WTC11 (cell line): ENCODE measurements around the gene CELF4. TPM values are rescaled to one million over a fixed set of nuclear protein-coding genes. Genes with fewer than 3 reads are reported as not detected.

Source experiments
- ATAC-seq: fragments of 200-7000 bp; cut with Tn5 transposase; 2 replicates; pipeline ENCODE4 v1.10.0; 2021; ENCODE audit warnings: mild to moderate bottlenecking, moderate library complexity
- CTCF ChIA-PET: fragments of 300-600 bp; sonication (Branson Sonifier 250); formaldehyde crosslinking; loops from one replicate; lab custom pipeline; 2021; ENCODE audit warnings: antibody characterized with exemption; lab: Charles Lee
- POLR2A ChIA-PET: fragments of 350-600 bp; sonication (Branson Sonifier 250); formaldehyde crosslinking; loops from one replicate; lab custom pipeline; 2021; ENCODE audit warnings: antibody characterized with exemption; lab: Charles Lee
- DNase-seq: peaks from one replicate; pipeline ENCODE4 v3.0.0; 2021; ENCODE audit warnings: low spot score
- H3K27ac Mint-ChIP-seq: 2 replicates; pipeline ENCODE4 v1.8.0; 2021; ENCODE audit warnings: mixed read lengths
- H3K27me3 Mint-ChIP-seq: 2 replicates; pipeline ENCODE4 v1.8.0; 2021; ENCODE audit warnings: low read depth, mild to moderate bottlenecking, moderate library complexity, mixed read lengths
- H3K36me3 Mint-ChIP-seq: 2 replicates; pipeline ENCODE4 v1.8.0; 2021; ENCODE audit warnings: mixed read lengths
- H3K4me1 Mint-ChIP-seq: 2 replicates; pipeline ENCODE4 v1.8.0; 2022; ENCODE audit warnings: mixed read lengths
- H3K4me3 Mint-ChIP-seq: 2 replicates; pipeline ENCODE4 v1.8.0; 2021; ENCODE audit warnings: mild to moderate bottlenecking, moderate library complexity, mixed read lengths
- H3K9me3 Mint-ChIP-seq: 2 replicates; pipeline ENCODE4 v1.8.0; 2021; ENCODE audit warnings: mixed read lengths
- AFF4 ChIP-seq: sonication (generic); formaldehyde crosslinking; IDR thresholded peaks from 2 replicates; pipeline ENCODE4 v1.8.1; 2023; ENCODE audit warnings: mild to moderate bottlenecking, missing genetic modification reagents, borderline replicate concordance
- E2F4 ChIP-seq: sonication (generic); formaldehyde crosslinking; IDR thresholded peaks from 2 replicates; pipeline ENCODE4 v1.8.1; 2022; ENCODE audit warnings: low read depth, mild to moderate bottlenecking, moderate library complexity, missing genetic modification reagents, borderline replicate concordance
- FOXK1 ChIP-seq: sonication (generic); formaldehyde crosslinking; IDR thresholded peaks from 2 replicates; pipeline ENCODE4 v1.8.0; 2022; ENCODE audit warnings: mild to moderate bottlenecking, moderate library complexity, missing genetic modification reagents
- HMGXB4 ChIP-seq: sonication (generic); formaldehyde crosslinking; IDR thresholded peaks from 2 replicates; pipeline ENCODE4 v1.8.1; 2023; ENCODE audit warnings: mild to moderate bottlenecking, moderate library complexity, missing genetic modification reagents
- IRF1 ChIP-seq: sonication (generic); formaldehyde crosslinking; IDR thresholded peaks from 2 replicates; pipeline ENCODE4 v1.8.0; 2023; ENCODE audit warnings: missing genetic modification reagents
- JUN ChIP-seq: sonication (generic); formaldehyde crosslinking; IDR thresholded peaks from 2 replicates; pipeline ENCODE4 v1.8.0; 2023; ENCODE audit warnings: mild to moderate bottlenecking, missing genetic modification reagents
- NFE2L1 ChIP-seq: sonication (generic); formaldehyde crosslinking; IDR thresholded peaks from 2 replicates; pipeline ENCODE4 v1.8.1; 2023; ENCODE audit warnings: missing genetic modification reagents
- NR1H2 ChIP-seq: sonication (generic); formaldehyde crosslinking; IDR thresholded peaks from 2 replicates; pipeline ENCODE4 v1.9.0; 2021; ENCODE audit warnings: mild to moderate bottlenecking, moderate library complexity, missing genetic modification reagents
- RORB ChIP-seq: fragments of 250-450 bp; sonication (Bioruptor Pico); IDR thresholded peaks from 2 replicates; pipeline ENCODE4 v1.9.0; 2021; ENCODE audit warnings: mild to moderate bottlenecking
- SMAD3 ChIP-seq: sonication (generic); formaldehyde crosslinking; IDR thresholded peaks from 2 replicates; pipeline ENCODE4 v1.8.0; 2022; ENCODE audit warnings: missing genetic modification reagents, mild to moderate bottlenecking, borderline replicate concordance
- ZBTB21 ChIP-seq: sonication (generic); formaldehyde crosslinking; IDR thresholded peaks from 2 replicates; pipeline ENCODE4 v1.8.1; 2023; ENCODE audit warnings: mild to moderate bottlenecking, missing genetic modification reagents, borderline replicate concordance
- total RNA-seq: library from RNA; stranded (reverse); gene quantifications from 3 replicates; pipeline ENCODE4 v1.2.3, GENCODE V29; 2021
- TF ChIP-seq, protein P1 (sequence below): fragments of 250-450 bp; sonication (Bioruptor Pico); IDR thresholded peaks from 2 replicates; pipeline ENCODE4 v1.9.0; 2021; ENCODE audit warnings: mild to moderate bottlenecking, borderline replicate concordance

CELF4 gene
- total RNA-seq, 1 experiment from 2014 or later: 2.9 TPM

- no peak for DNase-seq
- POLR2A ChIA-PET: no interaction called here
- CTCF ChIA-PET: no interaction called here
- H3K4me1 Mint-ChIP-seq: peaks cover 9% of the 10 kb centered on the region
- H3K4me3 Mint-ChIP-seq: no peak overlapping the region
- H3K27ac Mint-ChIP-seq: no peak overlapping the region
- peaks cover 25% of the 10 kb centered on the region for H3K27me3 Mint-ChIP-seq
- TF ChIP-seq E2F4 (CRISPR knock-in tag): no peak
- no peak for TF ChIP-seq ZBTB21 (CRISPR knock-in tag)
- no peak for TF ChIP-seq NR1H2 (CRISPR knock-in tag)
- TF ChIP-seq SMAD3 (CRISPR knock-in tag): no peak
- TF ChIP-seq IRF1 (CRISPR knock-in tag): no peak
- TF ChIP-seq AFF4 (CRISPR knock-in tag): no peak
- TF ChIP-seq HMGXB4 (CRISPR knock-in tag): no peak
- TF ChIP-seq FOXK1 (CRISPR knock-in tag): no peak
- TF ChIP-seq, protein P1, sequence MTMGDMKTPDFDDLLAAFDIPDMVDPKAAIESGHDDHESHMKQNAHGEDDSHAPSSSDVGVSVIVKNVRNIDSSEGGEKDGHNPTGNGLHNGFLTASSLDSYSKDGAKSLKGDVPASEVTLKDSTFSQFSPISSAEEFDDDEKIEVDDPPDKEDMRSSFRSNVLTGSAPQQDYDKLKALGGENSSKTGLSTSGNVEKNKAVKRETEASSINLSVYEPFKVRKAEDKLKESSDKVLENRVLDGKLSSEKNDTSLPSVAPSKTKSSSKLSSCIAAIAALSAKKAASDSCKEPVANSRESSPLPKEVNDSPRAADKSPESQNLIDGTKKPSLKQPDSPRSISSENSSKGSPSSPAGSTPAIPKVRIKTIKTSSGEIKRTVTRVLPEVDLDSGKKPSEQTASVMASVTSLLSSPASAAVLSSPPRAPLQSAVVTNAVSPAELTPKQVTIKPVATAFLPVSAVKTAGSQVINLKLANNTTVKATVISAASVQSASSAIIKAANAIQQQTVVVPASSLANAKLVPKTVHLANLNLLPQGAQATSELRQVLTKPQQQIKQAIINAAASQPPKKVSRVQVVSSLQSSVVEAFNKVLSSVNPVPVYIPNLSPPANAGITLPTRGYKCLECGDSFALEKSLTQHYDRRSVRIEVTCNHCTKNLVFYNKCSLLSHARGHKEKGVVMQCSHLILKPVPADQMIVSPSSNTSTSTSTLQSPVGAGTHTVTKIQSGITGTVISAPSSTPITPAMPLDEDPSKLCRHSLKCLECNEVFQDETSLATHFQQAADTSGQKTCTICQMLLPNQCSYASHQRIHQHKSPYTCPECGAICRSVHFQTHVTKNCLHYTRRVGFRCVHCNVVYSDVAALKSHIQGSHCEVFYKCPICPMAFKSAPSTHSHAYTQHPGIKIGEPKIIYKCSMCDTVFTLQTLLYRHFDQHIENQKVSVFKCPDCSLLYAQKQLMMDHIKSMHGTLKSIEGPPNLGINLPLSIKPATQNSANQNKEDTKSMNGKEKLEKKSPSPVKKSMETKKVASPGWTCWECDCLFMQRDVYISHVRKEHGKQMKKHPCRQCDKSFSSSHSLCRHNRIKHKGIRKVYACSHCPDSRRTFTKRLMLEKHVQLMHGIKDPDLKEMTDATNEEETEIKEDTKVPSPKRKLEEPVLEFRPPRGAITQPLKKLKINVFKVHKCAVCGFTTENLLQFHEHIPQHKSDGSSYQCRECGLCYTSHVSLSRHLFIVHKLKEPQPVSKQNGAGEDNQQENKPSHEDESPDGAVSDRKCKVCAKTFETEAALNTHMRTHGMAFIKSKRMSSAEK (CRISPR knock-in tag): no peak
- TF ChIP-seq NFE2L1 (CRISPR knock-in tag): no peak
- H3K9me3 Mint-ChIP-seq: no peaks in the 10 kb centered on the region
- ATAC-seq: no peak
- no peaks in the 10 kb centered on the region for H3K36me3 Mint-ChIP-seq
These were observed 150.8 kb downstream of the CELF4 start for GRCh38 chr18:37414816-37415215.

GRCh38 chr18:37412829-37413228 is 152.8 kb downstream of the CELF4 start:
- ATAC-seq: no peak
- H3K27ac Mint-ChIP-seq: no peak overlapping the region
- H3K4me3 Mint-ChIP-seq: no peak overlapping the region
- peaks cover 23% of the 10 kb centered on the region for H3K27me3 Mint-ChIP-seq
- H3K9me3 Mint-ChIP-seq: no peaks in the 10 kb centered on the region
- POLR2A ChIA-PET: no interaction called here
- CTCF ChIA-PET: no interaction called here
- no peak for DNase-seq
- TF ChIP-seq RORB (CRISPR knock-in tag): no peak
- no peak for TF ChIP-seq JUN
- H3K36me3 Mint-ChIP-seq: no peaks in the 10 kb centered on the region
- peaks cover 12% of the 10 kb centered on the region for H3K4me1 Mint-ChIP-seq
